T follicular helper cell (primary cell): ENCODE results near the gene LRRK2.
"Not testable (repeated sequence)": the region's sequence is repeated elsewhere in the genome, so short reads cannot be mapped to it uniquely, and the experiment has no call there.

ENCODE experiments used
- DNase-seq: peaks from one replicate; pipeline ENCODE4 v3.0.0-alpha.2; 2020; ENCODE audit warnings: low read depth

LRRK2 gene

GRCh38 chr12:40248585-40249297 lies 23.9 kb downstream of the LRRK2 start:
- no peak for DNase-seq

- DNase-seq, result not testable (repeated sequence)
Measured at GRCh38 chr12:40250652-40251051, 25.9 kb downstream of the LRRK2 start.

GRCh38 chr12:40253936-40254335 lies 29.1 kb downstream of the LRRK2 start:
- no peak for DNase-seq

- no peak for DNase-seq
Measured at GRCh38 chr12:40254455-40255085, 29.8 kb downstream of the LRRK2 start.

- no peak for DNase-seq
Measured at GRCh38 chr12:40258371-40258770, 33.6 kb downstream of the LRRK2 start.

- no peak for DNase-seq
Measured at GRCh38 chr12:40261937-40262336, 37.1 kb downstream of the LRRK2 start.

- no peak for DNase-seq
Measured at GRCh38 chr12:40262657-40263056, 37.9 kb downstream of the LRRK2 start.

GRCh38 chr12:40263616-40264409 lies 39.0 kb downstream of the LRRK2 start:
- no peak for DNase-seq

- DNase-seq, result no peak
Measured at GRCh38 chr12:40271981-40272664, 47.3 kb downstream of the LRRK2 start.

GRCh38 chr12:40281791-40282364 lies 57.1 kb downstream of the LRRK2 start:
- DNase-seq, result no peak

- DNase-seq, result no peak
Measured at GRCh38 chr12:40286583-40286982, 61.8 kb downstream of the LRRK2 start.

- DNase-seq, result no peak
Measured at GRCh38 chr12:40287369-40287975, 62.7 kb downstream of the LRRK2 start.

- DNase-seq, result no peak
Measured at GRCh38 chr12:40292788-40293429, 68.1 kb downstream of the LRRK2 start.

GRCh38 chr12:40298341-40298740 lies 73.5 kb downstream of the LRRK2 start:
- no peak for DNase-seq

GRCh38 chr12:40300490-40300889 lies 75.7 kb downstream of the LRRK2 start:
- DNase-seq, result no peak

- no peak for DNase-seq
Measured at GRCh38 chr12:40309001-40309400, 84.2 kb downstream of the LRRK2 start.

GRCh38 chr12:40310211-40310610 lies 85.4 kb downstream of the LRRK2 start:
- no peak for DNase-seq

GRCh38 chr12:40312196-40312595 lies 87.4 kb downstream of the LRRK2 start:
- no peak for DNase-seq

GRCh38 chr12:40312982-40313576 lies 88.3 kb downstream of the LRRK2 start:
- DNase-seq, result no peak

GRCh38 chr12:40313928-40314327 lies 89.1 kb downstream of the LRRK2 start:
- no peak for DNase-seq

GRCh38 chr12:40314927-40315326 lies 90.1 kb downstream of the LRRK2 start:
- no peak for DNase-seq
